GM18526 (cell line): ENCODE results near the gene BMPR1A.

Experiments used
- POLR2A ChIP-seq: IDR thresholded peaks from 3 replicates; pipeline ENCODE4 v1.6.1; 2011; ENCODE audit not compliant: insufficient read length; ENCODE audit errors: extremely low read depth

BMPR1A gene

DNA sequence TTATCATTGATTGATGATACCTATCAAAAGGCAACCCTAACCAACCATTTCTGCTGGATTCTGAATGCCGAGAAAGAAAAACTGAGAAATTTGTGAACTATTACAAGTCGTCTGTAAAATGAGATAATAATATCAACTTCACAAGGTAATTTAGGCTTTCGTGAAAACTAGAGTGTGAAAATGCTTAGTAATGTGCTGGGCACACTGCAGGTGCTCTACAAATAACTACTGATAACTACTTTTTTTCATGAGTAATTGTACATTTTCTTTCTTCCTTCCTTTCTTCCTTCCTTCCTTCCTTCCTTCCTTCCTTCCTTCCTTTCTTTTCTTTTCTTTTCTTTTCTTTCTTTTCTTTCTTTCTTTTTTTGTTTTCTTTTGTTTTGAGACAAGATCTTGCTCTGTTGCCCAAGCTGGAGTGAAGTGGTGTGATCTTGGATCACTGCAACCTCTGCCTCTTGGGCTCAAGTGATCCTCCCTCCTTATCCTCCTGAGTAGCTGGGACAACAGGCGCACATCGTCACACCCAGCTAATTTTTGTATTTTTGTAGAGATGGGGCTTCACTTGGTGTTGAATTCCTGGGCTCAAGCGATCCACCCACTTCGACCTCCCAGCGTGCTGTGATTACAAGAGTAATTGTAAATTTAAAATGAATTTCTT, 42.9 kb downstream of the BMPR1A start:
- no peak for TF ChIP-seq POLR2A

GRCh38 chr10:86801995-86802394, 45.6 kb downstream of the BMPR1A start:
- TF ChIP-seq POLR2A, result no peak

DNA sequence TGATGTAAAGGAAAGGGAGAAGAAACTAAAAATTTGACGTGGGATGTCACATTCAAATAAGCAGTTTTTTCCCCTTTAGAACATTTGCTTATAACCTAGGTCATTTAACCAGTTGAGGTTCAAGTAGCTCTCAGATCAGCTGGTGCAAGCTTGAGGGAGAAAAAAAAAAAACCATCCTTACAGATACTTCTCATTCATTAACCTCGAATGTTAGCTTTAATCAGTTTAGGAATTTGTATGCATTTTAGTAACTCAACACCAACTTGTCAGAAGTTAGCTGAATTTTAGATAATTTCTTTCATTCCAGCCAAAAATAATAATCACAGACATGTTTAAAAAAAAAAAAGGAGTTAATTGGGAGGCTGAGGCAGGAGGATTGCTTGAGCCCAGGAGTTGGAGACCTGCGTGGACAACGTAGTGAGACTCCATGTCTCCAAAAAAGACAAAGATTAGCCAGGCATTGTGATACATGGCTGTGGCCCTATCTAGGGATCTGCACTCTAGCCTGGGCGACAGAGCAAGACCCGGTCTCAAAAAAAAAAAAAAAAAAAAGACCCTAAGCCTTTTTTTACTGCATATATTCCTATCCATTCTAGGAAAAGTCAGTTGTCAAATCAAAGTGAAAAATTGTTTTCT, 46.2 kb downstream of the BMPR1A start:
- TF ChIP-seq POLR2A, result no peak

- no peak for TF ChIP-seq POLR2A
Measured at GRCh38 chr10:86803156-86803555, 46.7 kb downstream of the BMPR1A start.

- TF ChIP-seq POLR2A, result no peak
Measured at GRCh38 chr10:86804805-86805204, 48.4 kb downstream of the BMPR1A start.

GRCh38 chr10:86813101-86813500, 56.7 kb downstream of the BMPR1A start:
- TF ChIP-seq POLR2A, result no peak

DNA sequence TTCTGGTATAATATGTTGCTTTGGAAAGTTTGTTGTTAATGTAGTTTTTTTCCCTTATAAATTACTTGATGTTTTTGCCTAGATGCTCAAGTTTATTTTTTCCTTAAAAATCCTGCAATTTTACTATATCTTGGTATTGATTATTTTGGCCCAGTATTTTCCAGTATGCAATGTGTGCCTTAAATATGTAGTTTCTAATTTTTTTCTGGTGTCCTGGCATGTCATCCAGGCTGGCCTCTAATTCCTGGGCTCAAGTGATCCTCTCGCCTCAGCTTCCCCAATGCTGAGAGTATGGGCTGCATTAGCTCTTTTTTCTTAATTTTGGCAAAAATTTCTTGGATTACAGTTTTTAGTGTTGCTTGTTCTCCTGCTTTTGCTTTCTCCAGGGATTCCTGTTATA, 57.6 kb downstream of the BMPR1A start:
- TF ChIP-seq POLR2A, result no peak

DNA sequence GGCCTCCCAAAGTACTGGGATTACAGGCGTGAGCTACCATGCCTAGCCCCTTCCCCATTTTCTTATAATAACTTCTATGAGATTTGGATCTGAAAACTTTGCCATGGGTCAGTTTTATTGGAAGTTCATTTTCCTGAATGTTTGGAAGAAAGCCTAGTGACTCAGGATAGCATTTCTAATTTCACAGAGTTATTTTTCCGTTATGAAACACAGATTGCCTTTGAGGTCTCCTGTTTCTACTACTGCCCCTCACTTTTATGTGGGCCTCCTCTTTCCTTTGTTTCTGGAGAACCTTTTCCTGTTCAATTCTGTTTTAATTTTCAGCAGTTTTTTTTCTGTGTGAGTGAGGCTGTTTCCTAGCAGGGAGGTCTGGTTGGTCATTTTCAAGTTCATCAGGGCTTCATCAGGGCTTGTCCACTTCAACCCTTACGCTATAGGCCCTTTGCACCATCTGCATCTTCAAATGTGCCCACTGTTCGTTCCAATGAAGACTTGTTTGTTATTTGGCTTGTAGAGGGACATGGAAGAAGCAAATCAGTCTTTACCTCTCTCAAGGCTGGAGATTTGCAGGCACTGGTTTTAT, 58.7 kb downstream of the BMPR1A start:
- TF ChIP-seq POLR2A, result no peak

DNA sequence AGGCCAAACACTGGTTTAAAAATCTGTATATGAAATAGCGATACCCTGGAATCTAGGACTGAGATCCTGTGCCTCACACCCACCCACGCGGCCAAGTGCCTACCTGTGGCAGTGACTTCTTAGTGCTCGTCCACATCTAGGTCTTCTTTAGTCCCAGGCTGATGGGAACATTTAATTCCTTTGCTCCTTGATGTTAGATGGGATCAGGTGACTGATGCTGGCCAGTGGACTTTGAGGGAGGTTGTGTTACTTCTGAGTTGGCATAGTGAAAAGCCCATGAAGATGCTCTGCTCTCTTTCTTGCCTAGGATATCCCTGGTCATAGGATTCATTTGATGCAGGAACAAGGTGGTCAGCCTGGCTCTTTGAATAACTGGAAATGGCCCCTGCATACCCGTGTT, 59.2 kb downstream of the BMPR1A start:
- TF ChIP-seq POLR2A, result no peak

GRCh38 chr10:86817246-86817645, 60.8 kb downstream of the BMPR1A start:
- no peak for TF ChIP-seq POLR2A

DNA sequence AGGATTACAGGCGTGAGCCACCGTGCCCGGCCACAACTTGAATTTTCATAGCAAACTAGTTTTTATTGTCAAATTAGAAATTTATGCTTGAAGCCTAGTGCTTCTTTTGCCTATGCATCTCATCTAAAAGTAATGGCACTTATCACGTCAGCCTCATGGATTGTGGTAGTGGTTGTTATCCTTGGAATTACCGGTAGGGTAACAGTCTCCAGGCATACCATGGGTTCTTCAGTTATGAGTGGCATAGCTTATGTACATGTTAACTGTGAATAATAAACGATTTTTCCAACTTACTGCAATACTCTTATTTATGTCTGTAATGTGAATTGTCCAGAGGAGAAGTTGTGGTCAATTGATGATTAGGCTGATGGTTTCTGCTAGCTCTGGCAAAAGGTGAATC, 63.1 kb downstream of the BMPR1A start:
- no peak for TF ChIP-seq POLR2A

GRCh38 chr10:86820509-86820908, 64.1 kb downstream of the BMPR1A start:
- TF ChIP-seq POLR2A, result no peak

DNA sequence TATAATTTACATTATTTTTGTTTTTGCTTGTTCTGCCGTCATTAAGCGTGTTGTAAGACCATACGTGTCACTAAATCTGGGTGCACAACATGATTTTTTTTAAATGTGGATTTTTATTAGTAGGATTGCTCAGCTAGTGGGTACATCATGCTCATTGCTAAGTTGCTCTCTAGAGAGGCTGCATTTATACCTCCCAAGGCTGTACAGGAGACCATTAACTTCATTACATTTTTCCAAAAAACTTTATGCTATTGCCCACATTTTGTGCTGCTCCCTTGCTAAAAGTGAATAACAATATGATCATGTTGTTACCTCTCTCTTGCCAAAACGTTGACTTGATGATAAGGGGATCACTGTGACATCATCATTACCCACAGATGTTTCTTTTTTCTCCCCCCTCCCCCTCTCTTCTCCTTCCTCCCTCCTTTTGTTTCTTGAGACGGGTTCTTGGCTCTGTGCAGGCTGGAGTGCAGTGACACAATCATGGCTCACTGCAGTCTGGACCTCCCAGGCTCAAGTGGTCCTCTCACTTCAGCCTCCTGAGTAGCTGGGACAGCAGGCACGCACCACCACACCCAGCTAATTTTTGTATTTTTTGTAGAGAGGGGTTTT, 65.1 kb downstream of the BMPR1A start:
- no peak for TF ChIP-seq POLR2A

- TF ChIP-seq POLR2A, result no peak
Measured at GRCh38 chr10:86823565-86823964, 67.1 kb downstream of the BMPR1A start.

DNA sequence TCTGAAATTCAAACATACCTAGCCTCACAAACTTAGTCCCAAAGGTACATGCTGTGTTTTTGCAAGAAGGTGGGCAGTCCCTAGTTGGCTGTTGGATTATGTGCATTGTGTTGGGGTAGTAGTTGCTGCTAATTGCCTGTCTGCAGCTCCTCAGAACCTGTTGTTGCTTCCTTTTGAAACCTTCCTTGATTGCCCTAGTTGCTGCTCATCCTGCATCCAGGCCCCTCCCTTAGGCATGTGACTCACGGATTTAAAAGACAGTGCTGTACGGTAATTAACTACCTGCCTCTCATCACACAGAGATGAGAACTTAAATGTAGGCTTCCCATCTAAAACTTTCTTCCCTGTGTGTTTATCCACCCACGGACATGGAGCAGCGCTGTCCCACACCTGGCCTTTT, 67.7 kb downstream of the BMPR1A start:
- no peak for TF ChIP-seq POLR2A

GRCh38 chr10:86825366-86825765, 68.9 kb downstream of the BMPR1A start:
- no peak for TF ChIP-seq POLR2A
